GM12878 (cell line): ENCODE measurements around the gene NPL.

Experiments
- BACH1 ChIP-seq: fragments of 450-650 bp; IDR thresholded peaks from 2 replicates; pipeline ENCODE4 v1.6.1; 2017; ENCODE audit warnings: mild to moderate bottlenecking, borderline replicate concordance
- HCFC1 ChIP-seq: fragments of 150-350 bp; IDR thresholded peaks from 2 replicates; pipeline ENCODE4 v1.6.1; 2014; ENCODE audit warnings: low read length
- NR2C1 ChIP-seq: fragments of 450-650 bp; IDR thresholded peaks from 2 replicates; pipeline ENCODE4 v1.6.1; 2017; ENCODE audit warnings: antibody characterized with exemption, mild to moderate bottlenecking, moderate library complexity
- RBBP5 ChIP-seq: fragments of 200-600 bp; sonication (generic); conservative IDR thresholded peaks from 2 replicates; pipeline ENCODE4 v1.6.1; 2016

DNA sequence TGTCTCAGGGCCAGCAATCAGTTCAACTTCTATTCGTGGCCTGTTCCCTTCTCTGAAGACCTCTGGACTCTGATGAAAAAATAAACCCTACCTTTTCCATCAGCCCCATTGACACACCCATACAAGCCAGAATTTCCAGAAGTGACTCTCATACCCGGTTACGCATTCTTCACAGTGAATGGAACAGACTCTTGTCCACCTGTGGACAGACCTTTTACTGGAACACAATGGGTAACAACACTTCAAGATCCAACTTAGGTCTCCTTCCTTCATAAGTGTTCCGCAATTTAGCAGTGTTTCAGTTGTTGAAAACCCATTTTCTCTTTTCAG, 2.6 kb upstream of the NPL start:
- TF ChIP-seq NR2C1 (no peak), HCFC1 (no peak), RBBP5 (no peak), BACH1 (no peak)
